ENCODE results near the gene GDAP2. TPM values are rescaled to one million over a fixed set of nuclear protein-coding genes. Genes with fewer than 3 reads are reported as not detected.

GDAP2 gene
- total RNA-seq, 1 donor from 2014 or later = 10.4 TPM

Other genes starting within 250 kb of the GDAP2 start
- gene WDR3, start 118 bp upstream of the GDAP2 start, total RNA-seq = 17.8 and 18.0 TPM in 2 replicates